SHP77 treated with DMSO at 0.1 percent for 48 hours (cell line): Measurements from ENCODE around the gene CD68.
"Not testable (repeated sequence)": the region's sequence is repeated elsewhere in the genome, so short reads cannot be mapped to it uniquely, and the experiment has no call there.

Source experiments
- DNase-seq: peaks from one replicate; lab custom pipeline; 2025; lab: John Stamatoyannopoulos, UW

CD68 gene

DNA sequence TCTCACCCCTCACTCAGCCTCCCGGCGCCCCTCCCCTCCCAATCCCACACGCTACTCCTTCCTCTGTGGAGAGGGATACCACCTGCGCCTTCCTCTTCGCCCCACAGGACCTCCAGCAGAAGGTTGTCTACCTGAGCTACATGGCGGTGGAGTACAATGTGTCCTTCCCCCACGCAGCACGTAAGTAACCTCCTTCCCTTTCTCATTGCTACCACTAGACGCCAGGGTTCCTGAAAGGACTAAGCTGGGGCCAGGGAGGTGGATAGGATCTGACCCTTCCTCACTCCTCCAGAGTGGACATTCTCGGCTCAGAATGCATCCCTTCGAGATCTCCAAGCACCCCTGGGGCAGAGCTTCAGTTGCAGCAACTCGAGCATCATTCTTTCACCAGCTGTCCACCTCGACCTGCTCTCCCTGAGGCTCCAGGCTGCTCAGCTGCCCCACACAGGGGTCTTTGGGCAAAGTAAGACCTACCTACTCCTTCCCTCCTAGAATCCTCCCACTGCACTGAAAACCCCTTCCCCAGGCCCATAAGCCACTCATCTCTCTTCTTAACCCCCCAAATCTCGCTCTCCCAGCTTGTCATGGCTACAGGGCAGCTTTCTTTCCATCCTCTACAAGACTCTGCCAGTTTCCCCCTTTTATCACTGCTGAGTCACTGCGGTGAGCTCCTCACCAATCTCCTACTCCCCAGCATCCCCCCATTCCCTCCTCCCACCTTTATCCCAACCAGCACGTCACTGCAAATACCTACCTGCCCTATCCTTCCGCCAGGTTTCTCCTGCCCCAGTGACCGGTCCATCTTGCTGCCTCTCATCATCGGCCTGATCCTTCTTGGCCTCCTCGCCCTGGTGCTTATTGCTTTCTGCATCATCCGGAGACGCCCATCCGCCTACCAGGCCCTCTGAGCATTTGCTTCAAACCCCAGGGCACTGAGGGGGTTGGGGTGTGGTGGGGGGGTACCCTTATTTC, 1.5 kb downstream of the CD68 start:
- DNase-seq = no peak

DNA sequence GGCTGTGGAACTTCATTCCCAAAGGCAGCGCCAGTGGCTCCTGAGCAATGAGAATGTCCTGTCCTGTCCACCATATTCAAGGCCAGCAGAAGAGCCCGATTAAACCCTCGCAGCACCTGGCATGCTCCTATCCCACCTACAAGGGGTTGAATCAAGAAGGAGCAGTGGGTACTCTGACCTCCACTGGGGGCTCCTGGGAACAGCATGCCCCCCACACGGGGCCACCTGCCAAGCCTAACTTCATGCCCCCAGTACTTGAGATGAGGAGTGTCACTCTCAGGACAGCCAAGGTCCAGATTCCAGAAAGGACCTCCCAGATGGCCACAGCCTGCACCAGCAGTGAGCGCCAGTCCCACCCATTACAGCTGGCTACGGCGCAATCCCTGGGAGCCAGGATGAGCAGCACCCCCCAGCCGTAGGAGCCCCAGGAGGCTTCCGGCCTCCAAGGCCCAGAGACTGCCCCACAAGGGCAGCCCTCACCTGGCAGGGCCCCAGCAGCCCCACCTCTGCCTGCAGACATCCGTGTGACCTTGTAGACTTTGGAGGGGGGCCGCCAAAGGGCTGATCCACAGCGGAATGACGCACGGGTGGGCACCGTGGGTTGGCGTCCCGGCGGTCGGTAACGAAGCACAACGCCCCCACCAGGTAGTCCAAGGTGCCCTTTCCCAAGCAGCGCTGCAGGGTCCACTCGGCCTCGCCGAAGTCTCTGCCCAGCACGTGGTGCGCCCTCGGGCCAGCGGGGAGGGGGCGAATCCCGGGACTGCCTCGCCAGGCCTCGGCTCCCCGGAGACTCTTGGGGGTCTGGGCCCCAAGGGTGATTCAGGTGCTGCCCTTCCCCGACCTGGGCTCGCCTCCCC, 3.2 kb downstream of the CD68 start:
- DNase-seq = no peak

GRCh38 chr17:7583253-7584109, 4.0 kb downstream of the CD68 start, which contains the start of gene MPDU1:
TSS of gene MPDU1 (plus strand) at chr17:7583852. CDS start at chr17:7583863, 11 bp downstream.
- peak; percentile 98 for DNase-seq

DNA sequence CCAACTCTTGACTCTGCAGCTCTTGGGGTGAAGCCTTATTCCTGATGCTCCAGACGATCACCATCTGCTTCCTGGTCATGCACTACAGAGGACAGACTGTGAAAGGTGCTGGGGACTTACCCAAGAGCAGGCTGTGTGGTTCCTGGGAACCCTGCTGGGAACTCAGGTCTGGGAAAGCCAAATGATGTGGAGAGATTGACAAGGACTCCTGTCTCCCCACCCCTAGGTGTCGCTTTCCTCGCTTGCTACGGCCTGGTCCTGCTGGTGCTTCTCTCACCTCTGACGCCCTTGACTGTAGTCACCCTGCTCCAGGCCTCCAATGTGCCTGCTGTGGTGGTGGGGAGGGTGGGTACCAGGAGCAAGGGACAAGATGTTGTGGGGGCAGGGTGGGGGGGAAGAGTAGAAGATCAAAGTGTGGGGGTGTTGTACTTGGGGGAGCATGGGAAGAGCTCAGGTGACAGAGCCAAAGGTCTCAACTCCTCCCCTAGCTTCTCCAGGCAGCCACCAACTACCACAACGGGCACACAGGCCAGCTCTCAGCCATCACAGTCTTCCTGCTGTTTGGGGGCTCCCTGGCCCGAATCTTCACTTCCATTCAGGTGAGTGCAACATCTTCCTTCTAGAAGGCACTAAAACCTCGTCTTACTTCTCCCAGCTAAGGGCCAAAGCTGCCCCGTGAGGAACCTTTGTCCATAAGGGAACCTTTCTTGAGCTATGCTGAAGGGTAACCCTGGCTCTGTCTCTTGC, 7.4 kb downstream of the CD68 start:
- peak; percentile 19 for DNase-seq

GRCh38 chr17:7587420-7588151, 8.1 kb downstream of the CD68 start:
- DNase-seq = no peak

GRCh38 chr17:7588553-7589203, 9.2 kb downstream of the CD68 start:
- no peak for DNase-seq

DNA sequence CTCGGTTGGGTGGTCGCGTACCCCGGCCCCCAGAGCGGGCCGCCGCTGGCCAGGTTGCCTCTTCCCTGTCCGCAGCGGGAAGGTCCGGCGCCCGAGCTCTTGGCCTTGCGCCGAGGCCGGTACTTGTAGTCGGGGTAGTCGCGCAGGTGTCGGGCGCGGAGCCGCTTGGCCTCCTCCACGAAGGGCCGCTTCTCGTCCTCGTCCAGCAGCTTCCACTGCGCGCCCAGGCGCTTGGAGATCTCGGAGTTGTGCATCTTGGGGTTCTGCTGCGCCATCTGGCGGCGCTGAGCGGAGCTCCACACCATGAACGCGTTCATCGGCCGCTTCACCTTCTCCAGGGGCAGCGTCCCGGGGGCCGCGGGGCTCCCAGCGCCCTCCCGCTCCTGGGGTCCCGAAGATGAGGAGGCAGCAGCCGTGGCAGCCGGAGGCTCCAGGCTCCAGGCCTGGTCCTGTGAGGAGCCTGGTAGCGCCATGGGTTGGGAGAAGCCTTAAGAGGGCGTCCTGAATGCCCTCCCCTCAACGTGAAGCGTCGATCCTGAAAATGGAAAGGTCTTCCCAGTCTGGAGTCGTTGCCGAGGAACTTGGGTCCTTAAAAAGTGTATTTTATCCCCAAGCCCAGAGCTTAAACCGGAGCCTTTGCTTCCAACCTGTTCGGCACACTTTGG, 9.9 kb downstream of the CD68 start:
- peak; percentile 80 for DNase-seq

GRCh38 chr17:7589891-7590691, 10.7 kb downstream of the CD68 start, which contains the start of gene SOX15:
TSS of gene SOX15 (minus strand) at chr17:7590094. CDS start at chr17:7589676, 418 bp downstream.
- no peak for DNase-seq

DNA sequence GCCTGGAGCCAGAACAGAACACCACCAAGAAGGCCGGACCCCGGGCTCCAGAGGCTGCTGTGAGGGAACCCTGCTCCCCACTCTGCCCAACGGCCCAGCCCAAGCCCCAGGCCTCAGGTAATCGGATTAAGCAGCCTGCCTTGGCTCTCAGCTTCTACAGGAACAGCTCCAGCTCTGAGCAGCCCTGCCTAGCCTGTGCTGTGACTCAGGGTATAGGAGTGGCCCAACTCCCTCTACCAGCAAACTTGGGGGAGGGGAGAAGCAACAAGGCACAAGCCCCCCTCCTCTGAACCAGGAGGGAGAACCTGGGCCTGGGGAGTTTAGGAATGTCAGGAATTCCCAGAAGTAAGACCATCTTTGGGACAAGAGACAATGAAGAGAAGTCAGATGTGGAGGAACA, 11.3 kb downstream of the CD68 start:
- DNase-seq = no peak

GRCh38 chr17:7591596-7591995, 12.2 kb downstream of the CD68 start:
- no peak for DNase-seq

DNA sequence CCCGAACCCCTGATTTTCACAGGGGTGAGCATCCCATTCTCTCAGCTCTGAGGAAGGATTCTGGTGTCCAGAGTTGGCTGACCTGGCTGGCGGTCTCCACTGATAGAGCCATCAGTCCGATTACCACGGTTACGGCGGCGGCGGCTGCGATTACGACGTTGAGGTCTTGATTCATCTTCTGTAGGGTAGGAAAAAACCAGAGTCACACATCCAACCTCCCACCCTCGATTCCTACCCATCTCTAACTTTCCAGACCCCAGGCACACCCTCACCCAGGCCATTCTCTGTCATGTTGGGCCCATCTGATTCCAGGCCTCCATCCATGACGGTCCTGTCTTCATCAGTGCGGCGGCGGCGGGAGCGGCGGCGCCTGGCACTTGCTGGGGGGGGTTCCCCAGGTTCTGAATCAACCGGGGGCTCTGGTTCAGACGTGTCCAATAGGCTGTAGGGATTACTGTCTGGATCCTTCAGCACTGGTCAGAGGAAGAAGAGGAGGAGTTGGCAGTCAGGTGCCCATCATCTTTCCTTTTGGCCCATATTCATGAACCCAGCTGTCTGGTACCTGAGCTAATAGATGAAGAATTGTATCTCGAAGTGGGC, 13.1 kb downstream of the CD68 start:
- DNase-seq = no peak

DNA sequence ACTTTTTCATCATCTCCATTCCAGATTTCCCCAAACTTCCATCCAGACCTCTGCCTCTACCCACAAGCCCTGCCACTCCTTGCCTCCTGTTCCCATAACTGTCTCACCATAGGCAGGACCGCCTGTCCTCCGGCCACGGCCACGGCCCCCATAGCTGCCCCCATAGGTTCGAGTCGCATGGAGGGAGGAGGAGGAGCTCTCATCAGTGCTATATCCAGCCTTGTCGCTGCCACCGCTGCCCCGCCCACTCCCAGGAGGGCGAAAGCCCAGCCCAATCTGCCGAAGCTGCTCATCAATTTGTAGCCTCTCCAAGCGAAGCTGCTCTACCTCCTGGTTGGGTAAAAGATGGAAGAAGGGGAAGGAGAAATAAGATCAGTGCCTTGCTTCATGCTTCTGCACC, 13.9 kb downstream of the CD68 start:
- no peak for DNase-seq

DNA sequence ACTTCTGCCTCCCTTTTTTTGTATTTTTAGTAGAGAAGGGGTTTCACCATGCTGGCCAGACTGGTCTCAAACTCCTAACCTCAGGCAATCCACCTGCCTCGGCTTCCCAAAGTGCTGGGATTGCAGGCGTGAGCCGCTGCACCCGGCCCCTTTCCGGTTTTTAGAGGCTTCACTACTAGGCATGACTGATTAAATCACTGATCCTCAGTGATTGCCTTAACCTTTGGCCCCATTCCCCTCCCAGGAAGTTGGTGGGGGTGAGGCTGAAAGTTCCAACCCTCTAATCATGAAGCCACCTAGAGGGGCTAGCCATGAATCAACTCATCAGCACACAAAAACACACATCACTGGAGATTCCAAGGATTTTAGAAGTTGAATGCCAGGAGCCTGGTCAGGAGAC, 18.1 kb downstream of the CD68 start:
- not testable (repeated sequence) for DNase-seq

- DNase-seq = no peak
These were observed 26.8 kb downstream of the CD68 start for GRCh38 chr17:7606280-7606679.

- no peak for DNase-seq
These were observed 31.2 kb downstream of the CD68 start for GRCh38 chr17:7610641-7611040.

GRCh38 chr17:7611635-7612293, 32.3 kb downstream of the CD68 start:
- DNase-seq = no peak

GRCh38 chr17:7612294-7612640, 32.8 kb downstream of the CD68 start:
- DNase-seq = no peak
